Trophoblast cell (in vitro differentiated cells and primary cell): Measurements from ENCODE around the gene ANKDD1B.

Source experiments
- DNase-seq, 2 donors: peaks; one replicate each; pipeline ENCODE4 v3.0.0-alpha.2; 2016
- H2AFZ ChIP-seq: 2 replicates; pipeline ENCODE4 v1.6.1; 2013; ENCODE audit warnings: low read length, moderate library complexity, mild to moderate bottlenecking; ENCODE audit not compliant: insufficient read depth, poor library complexity
- H2AK5ac ChIP-seq: 2 replicates; pipeline ENCODE4 v1.6.1; 2013; ENCODE audit warnings: mild to moderate bottlenecking, low read length
- H2BK120ac ChIP-seq: 2 replicates; pipeline ENCODE4 v1.6.1; 2013; ENCODE audit warnings: low read length, mild to moderate bottlenecking, moderate library complexity; ENCODE audit not compliant: insufficient read depth, poor library complexity
- H2BK12ac ChIP-seq: 2 replicates; pipeline ENCODE4 v1.6.1; 2013; ENCODE audit warnings: mild to moderate bottlenecking, low read length, moderate library complexity
- H2BK5ac ChIP-seq: 2 replicates; pipeline ENCODE4 v1.6.1; 2013; ENCODE audit warnings: low read length, low read depth, moderate library complexity, mild to moderate bottlenecking; ENCODE audit not compliant: poor library complexity
- H3K14ac ChIP-seq: 2 replicates; pipeline ENCODE4 v1.6.1; 2013; ENCODE audit warnings: mild to moderate bottlenecking, low read length
- H3K18ac ChIP-seq: 2 replicates; pipeline ENCODE4 v1.6.1; 2013; ENCODE audit warnings: mild to moderate bottlenecking, low read length
- H3K23ac ChIP-seq: 2 replicates; pipeline ENCODE4 v1.6.1; 2013; ENCODE audit warnings: low read length
- H3K27ac ChIP-seq: 2 replicates; pipeline ENCODE4 v1.5.1; 2013; ENCODE audit warnings: low read depth, mild to moderate bottlenecking, inconsistent platforms, low read length, moderate library complexity
- H3K27me3 ChIP-seq: 2 replicates; pipeline ENCODE4 v1.6.1; 2013; ENCODE audit warnings: inconsistent platforms, mild to moderate bottlenecking, low read length, moderate library complexity; ENCODE audit not compliant: insufficient read depth
- H3K36me3 ChIP-seq, 2 experiments: 1 replicate in 1 of 2; 2 replicates in 1 of 2; pipeline ENCODE4 v1.6.1; 2013; ENCODE audit warnings: low read length in 2 of 2, mild to moderate bottlenecking in 2 of 2, moderate library complexity in 1 of 2; ENCODE audit not compliant: insufficient read depth in 2 of 2, control insufficient read depth in 1 of 2
- H3K4ac ChIP-seq: 2 replicates; pipeline ENCODE4 v1.6.1; 2013; ENCODE audit warnings: low read depth, mild to moderate bottlenecking, low read length, moderate library complexity
- H3K4me1 ChIP-seq, 2 experiments: 1 replicate in 1 of 2; 2 replicates in 1 of 2; pipeline ENCODE4 v1.6.1; 2013; ENCODE audit warnings: low read length in 2 of 2, mild to moderate bottlenecking in 2 of 2, moderate library complexity in 1 of 2; ENCODE audit not compliant: insufficient read depth in 2 of 2, control insufficient read depth in 1 of 2
- H3K4me2 ChIP-seq: 2 replicates; pipeline ENCODE4 v1.6.1; 2013; ENCODE audit warnings: inconsistent platforms, mild to moderate bottlenecking, low read length, moderate library complexity
- H3K4me3 ChIP-seq: 2 replicates; pipeline ENCODE4 v1.5.1; 2013; ENCODE audit warnings: mild to moderate bottlenecking, low read depth, low read length, inconsistent platforms
- H3K79me1 ChIP-seq: one replicate; pipeline ENCODE4 v1.6.1; 2013; ENCODE audit warnings: low read length
- H3K79me2 ChIP-seq: 2 replicates; pipeline ENCODE4 v1.6.1; 2013; ENCODE audit warnings: low read length, mild to moderate bottlenecking; ENCODE audit not compliant: control insufficient read depth, insufficient read depth, poor library complexity
- H3K9ac ChIP-seq: 2 replicates; pipeline ENCODE4 v1.6.1; 2013; ENCODE audit warnings: mild to moderate bottlenecking, low read length
- H3K9me3 ChIP-seq: 2 replicates; pipeline ENCODE4 v1.6.1; 2013; ENCODE audit warnings: low read depth, mild to moderate bottlenecking, control low read depth, inconsistent platforms, low read length; ENCODE audit not compliant: insufficient read depth
- H4K12ac ChIP-seq: 2 replicates; pipeline ENCODE4 v1.6.1; 2013; ENCODE audit warnings: low read depth, mild to moderate bottlenecking, low read length, moderate library complexity
- H4K8ac ChIP-seq: 2 replicates; pipeline ENCODE4 v1.6.1; 2013; ENCODE audit warnings: low read depth, mild to moderate bottlenecking, low read length, moderate library complexity
- H4K91ac ChIP-seq: one replicate; pipeline ENCODE4 v1.6.1; 2013; ENCODE audit warnings: low read depth, mild to moderate bottlenecking, low read length, moderate library complexity
- WGBS: extraction: QIAGEN DNeasy Blood & Tissue Kit; methylation state at CpG from one replicate; pipeline ENCODE4 v1.1.7; 2013; ENCODE audit warnings: missing lambda C conversion rate; ENCODE audit not compliant: insufficient read length, insufficient coverage; ENCODE audit errors: extremely low coverage; 5-methylcytosine and 5-hydroxymethylcytosine counted together

ANKDD1B gene

DNA sequence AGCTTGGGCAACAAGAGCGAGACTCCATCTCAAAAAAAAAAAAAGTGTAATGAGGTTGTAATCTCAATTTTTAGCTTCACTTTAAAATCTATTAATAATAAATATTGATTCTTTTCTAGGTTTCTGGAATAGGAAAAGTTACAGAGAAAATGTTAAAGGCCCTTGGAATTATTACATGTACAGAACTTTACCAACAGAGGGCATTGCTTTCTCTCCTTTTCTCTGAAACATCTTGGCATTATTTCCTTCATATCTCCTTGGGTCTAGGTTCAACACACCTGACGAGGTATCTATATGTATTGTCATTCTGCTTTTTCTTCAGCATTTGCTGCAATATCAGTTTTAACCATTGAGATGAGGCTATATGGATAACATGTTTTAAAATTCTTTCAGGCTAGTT is 26.6 kb upstream of the ANKDD1B start:
- H3K79me2 ChIP-seq = no peaks in the 10 kb centered on the region
- H3K18ac ChIP-seq = no peak overlapping the region
- no peak overlapping the region for H2BK12ac ChIP-seq
- no peak overlapping the region for H3K4ac ChIP-seq
- no peak overlapping the region for H4K8ac ChIP-seq
- H3K9me3 ChIP-seq = no peaks in the 10 kb centered on the region
- peaks cover 0 to 4% of the 10 kb centered on the region in 2 experiments for H3K36me3 ChIP-seq
- no peak overlapping the region for H3K23ac ChIP-seq
- H3K4me2 ChIP-seq = no peak overlapping the region
- H3K4me3 ChIP-seq = no peak overlapping the region
- WGBS = no CpG with 5 or more reads among the region's 2 CpGs
- no peak overlapping the region for H3K14ac ChIP-seq
- no peaks in the 10 kb centered on the region for H3K4me1 ChIP-seq
- no peak overlapping the region for H3K9ac ChIP-seq
- peak in 1 of 2 donors; percentile 37 for DNase-seq
- no peak overlapping the region for H3K27ac ChIP-seq
- H4K91ac ChIP-seq = no peak overlapping the region
- no peak overlapping the region for H2AK5ac ChIP-seq
- no peak overlapping the region for H2BK5ac ChIP-seq
- H2BK120ac ChIP-seq = no peak overlapping the region
- H4K12ac ChIP-seq = no peak overlapping the region
- H3K27me3 ChIP-seq = no peaks in the 10 kb centered on the region
- no peaks in the 10 kb centered on the region for H3K79me1 ChIP-seq
- H2AFZ ChIP-seq = no peak overlapping the region

DNA sequence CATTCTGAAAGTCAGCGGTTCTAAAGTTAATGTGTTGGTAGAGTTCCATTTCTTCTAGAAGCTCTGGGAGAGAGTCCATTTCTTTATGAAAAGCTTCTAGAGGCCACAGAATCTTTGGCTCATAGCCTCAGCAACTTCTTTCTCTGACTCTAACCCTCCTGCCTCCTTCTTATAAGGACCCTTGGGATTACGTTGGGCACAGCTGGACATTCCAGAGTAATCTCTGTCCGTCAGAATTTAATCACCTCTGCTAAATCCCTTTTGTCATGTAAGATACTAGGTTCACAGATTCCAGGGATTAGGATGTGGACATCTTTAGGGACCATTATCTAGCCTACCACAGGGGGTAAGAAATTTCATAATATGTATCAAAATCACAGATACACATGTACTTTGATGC is 22.6 kb upstream of the ANKDD1B start:
- Histone ChIP-seq H3K18ac (no peak overlapping the region), H3K4ac (no peak overlapping the region), H2BK120ac (no peak overlapping the region), H2BK12ac (no peak overlapping the region), H4K12ac (no peak overlapping the region), H3K79me1 (no peaks in the 10 kb centered on the region), H3K36me3 (peaks cover 2% of the 10 kb centered on the region in 2 experiments), H3K79me2 (no peaks in the 10 kb centered on the region), H3K4me1 (no peaks in the 10 kb centered on the region), H3K4me3 (no peak overlapping the region), H2AK5ac (no peak overlapping the region), H2BK5ac (no peak overlapping the region), H3K27ac (no peak overlapping the region), H3K9me3 (no peaks in the 10 kb centered on the region), H3K4me2 (no peak overlapping the region), H3K14ac (no peak overlapping the region), H4K8ac (no peak overlapping the region), H3K9ac (no peak overlapping the region), H2AFZ (no peak overlapping the region), H3K23ac (no peak overlapping the region), H3K27me3 (no peaks in the 10 kb centered on the region), H4K91ac (no peak overlapping the region)
- no CpG with 5 or more reads among the region's 3 CpGs for WGBS
- DNase-seq = no peak

DNA sequence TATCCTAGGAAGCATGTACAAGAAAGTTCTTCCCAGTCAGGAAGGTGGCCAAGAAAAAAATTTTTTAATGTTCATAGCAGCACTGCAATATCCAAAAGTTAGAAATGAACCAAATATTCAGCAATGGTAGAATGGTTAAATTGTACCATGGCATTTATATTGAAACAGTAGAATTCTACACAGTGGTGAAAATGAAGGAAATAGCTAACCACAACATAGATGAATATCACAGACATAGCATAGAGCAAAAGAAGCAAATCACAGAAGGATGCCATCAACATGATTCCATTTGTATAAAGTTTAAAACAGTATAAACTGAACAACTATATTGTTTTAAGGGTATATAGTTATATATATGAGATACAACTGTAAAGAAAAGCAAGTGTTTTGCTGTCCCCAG is 10.7 kb upstream of the ANKDD1B start:
- no peaks in the 10 kb centered on the region for H3K79me2 ChIP-seq
- no peak overlapping the region for H3K23ac ChIP-seq
- no peak overlapping the region for H3K9ac ChIP-seq
- no peak overlapping the region for H2AK5ac ChIP-seq
- H3K18ac ChIP-seq = no peak overlapping the region
- no peak overlapping the region for H4K12ac ChIP-seq
- no peak overlapping the region for H3K4me3 ChIP-seq
- no peak overlapping the region for H2AFZ ChIP-seq
- peaks cover 4% of the 10 kb centered on the region for H3K79me1 ChIP-seq
- H2BK5ac ChIP-seq = no peak overlapping the region
- no peaks in the 10 kb centered on the region for H3K36me3 ChIP-seq
- H3K4me2 ChIP-seq = no peak overlapping the region
- no peaks in the 10 kb centered on the region for H3K27me3 ChIP-seq
- no peak overlapping the region for H4K91ac ChIP-seq
- H3K4me1 ChIP-seq = peaks cover 3 to 9% of the 10 kb centered on the region in 2 experiments
- DNase-seq = no peak
- no peak overlapping the region for H2BK12ac ChIP-seq
- H3K27ac ChIP-seq = no peak overlapping the region
- no peaks in the 10 kb centered on the region for H3K9me3 ChIP-seq
- no peak overlapping the region for H3K4ac ChIP-seq
- no peak overlapping the region for H2BK120ac ChIP-seq
- H4K8ac ChIP-seq = no peak overlapping the region
- no peak overlapping the region for H3K14ac ChIP-seq

DNA sequence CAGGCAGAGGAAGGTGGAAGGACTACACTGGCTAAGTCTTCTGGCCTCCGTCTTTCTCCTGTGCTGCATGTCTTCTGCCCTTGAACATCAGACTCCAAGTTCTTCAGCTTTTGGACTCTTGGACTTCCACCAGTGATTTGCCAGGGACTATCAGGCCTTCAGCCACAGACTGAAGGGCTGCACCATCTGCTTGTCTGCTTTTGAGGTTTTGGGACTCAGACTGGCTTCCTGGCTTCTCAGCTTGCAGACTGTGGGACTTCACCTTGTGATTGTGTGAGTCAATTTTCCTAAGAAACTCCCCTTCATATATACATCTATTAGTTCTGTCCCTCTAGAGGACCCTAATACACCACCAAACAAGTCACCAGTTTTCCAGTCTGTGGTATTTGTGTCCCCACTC is 9.7 kb upstream of the ANKDD1B start:
- H4K12ac ChIP-seq = no peak overlapping the region
- H3K36me3 ChIP-seq = no peaks in the 10 kb centered on the region
- peaks cover 3 to 9% of the 10 kb centered on the region in 2 experiments for H3K4me1 ChIP-seq
- H3K79me1 ChIP-seq = peaks cover 4% of the 10 kb centered on the region
- H3K23ac ChIP-seq = no peak overlapping the region
- H3K27me3 ChIP-seq = no peaks in the 10 kb centered on the region
- WGBS = no CpG with 5 or more reads among the region's 1 CpG
- no peak overlapping the region for H3K14ac ChIP-seq
- H3K18ac ChIP-seq = peak overlapping the region; percentile 11
- H3K79me2 ChIP-seq = no peaks in the 10 kb centered on the region
- no peak overlapping the region for H2AK5ac ChIP-seq
- no peak overlapping the region for H4K8ac ChIP-seq
- peak overlapping the region; percentile 18 for H2BK120ac ChIP-seq
- peak overlapping the region; percentile 52 for H3K27ac ChIP-seq
- no peak overlapping the region for H3K9ac ChIP-seq
- H2BK5ac ChIP-seq = peak overlapping the region; percentile 11
- H3K4me2 ChIP-seq = no peak overlapping the region
- peak overlapping the region; percentile 66 for H4K91ac ChIP-seq
- H2AFZ ChIP-seq = no peak overlapping the region
- no peaks in the 10 kb centered on the region for H3K9me3 ChIP-seq
- H2BK12ac ChIP-seq = peak overlapping the region; percentile 10
- no peak for DNase-seq
- no peak overlapping the region for H3K4ac ChIP-seq
- no peak overlapping the region for H3K4me3 ChIP-seq
